Superior temporal gyrus (tissue), 1 donor: ENCODE measurements around the gene FSIP1.

ENCODE experiments used
- DNase-seq: peaks from one replicate; pipeline ENCODE4 v3.0.0-alpha.2; 2016; ENCODE audit errors: extremely low spot score

The FSIP1 gene

DNA sequence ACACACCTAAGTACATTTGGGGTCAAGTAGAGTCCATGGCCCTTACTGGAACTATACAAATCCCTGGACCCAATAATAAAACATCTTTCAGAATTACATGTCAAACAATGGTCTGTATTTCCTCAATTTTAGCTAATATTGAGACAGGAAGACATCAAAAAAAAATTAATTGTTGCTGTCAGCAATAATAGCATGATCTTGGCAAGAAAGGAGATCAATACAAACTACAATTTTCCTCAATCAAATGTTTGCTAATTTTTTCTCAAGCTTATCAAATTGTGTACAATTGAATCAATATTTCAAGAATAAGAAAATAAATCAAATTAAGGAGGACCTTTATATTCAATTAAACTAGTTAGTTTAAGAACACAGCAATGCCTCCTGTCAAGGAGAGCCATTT, 62.6 kb downstream of the FSIP1 start:
- no peak for DNase-seq

- no peak for DNase-seq
Observed at GRCh38 chr15:39719109-39719508, 63.5 kb downstream of the FSIP1 start.

- DNase-seq: no peak
Observed at GRCh38 chr15:39717134-39717533, 65.5 kb downstream of the FSIP1 start.

GRCh38 chr15:39714251-39714650, 68.4 kb downstream of the FSIP1 start:
- no peak for DNase-seq

GRCh38 chr15:39713846-39714245, 68.8 kb downstream of the FSIP1 start:
- no peak for DNase-seq

- DNase-seq: no peak
Observed at GRCh38 chr15:39710681-39711080, 72.0 kb downstream of the FSIP1 start.

DNA sequence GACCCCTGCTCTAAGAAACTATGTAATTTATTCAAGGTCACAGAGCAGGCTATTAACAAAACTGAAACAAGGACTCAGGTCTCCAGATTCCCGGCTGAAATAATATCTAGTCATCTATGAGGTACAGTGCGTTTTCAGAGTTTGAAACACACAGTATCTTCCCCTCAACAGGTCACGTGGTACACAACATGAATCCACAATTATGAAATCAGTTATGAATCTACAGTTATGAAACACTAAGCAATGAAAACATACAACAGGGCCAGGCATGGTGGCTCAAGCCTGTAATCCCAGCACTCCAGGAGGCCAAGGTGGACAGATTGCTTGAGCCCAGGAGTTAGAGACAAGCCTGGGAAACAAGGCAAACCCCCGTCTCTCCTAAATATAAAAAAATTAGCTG, 72.7 kb downstream of the FSIP1 start:
- no peak for DNase-seq

DNA sequence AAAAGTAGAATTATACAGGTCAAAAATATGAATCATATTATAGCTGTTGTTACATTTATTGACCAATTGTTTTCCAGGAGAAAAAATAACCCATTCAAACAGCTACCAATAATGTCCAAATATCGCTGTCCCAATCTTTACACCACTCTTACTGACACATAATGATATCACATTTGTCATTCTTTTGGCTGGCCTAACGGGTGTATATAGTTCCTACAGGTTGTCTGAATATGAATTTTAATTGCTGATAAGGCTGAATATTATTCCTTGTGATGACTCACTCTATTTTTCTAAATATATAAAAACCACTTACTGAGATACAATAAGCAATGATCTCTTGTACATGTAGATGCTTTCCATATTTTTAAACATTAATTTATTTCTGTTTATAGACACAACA, 76.4 kb downstream of the FSIP1 start:
- DNase-seq: no peak

GRCh38 chr15:39704689-39705088, 78.0 kb downstream of the FSIP1 start:
- no peak for DNase-seq

DNA sequence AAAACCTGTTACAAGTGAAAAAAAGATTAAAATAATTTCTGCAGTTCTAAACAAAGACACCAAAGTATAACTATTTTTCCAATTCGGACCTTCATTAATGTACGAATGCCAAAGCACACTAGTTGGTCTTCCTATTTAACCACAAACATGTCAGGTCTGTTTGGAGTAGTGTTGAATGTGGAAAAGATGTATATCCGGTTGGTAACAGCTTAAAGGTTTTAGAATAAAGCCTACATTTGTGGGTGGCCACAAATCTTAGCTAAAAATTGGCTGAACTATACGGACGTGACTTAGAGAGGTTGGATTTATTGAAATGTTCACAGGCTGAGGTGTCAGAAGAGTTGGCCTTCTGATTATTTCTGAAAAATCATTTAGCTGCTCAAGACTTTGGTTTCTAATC, 78.4 kb downstream of the FSIP1 start:
- DNase-seq: no peak

- no peak for DNase-seq
Observed at GRCh38 chr15:39701988-39702387, 80.7 kb downstream of the FSIP1 start.

DNA sequence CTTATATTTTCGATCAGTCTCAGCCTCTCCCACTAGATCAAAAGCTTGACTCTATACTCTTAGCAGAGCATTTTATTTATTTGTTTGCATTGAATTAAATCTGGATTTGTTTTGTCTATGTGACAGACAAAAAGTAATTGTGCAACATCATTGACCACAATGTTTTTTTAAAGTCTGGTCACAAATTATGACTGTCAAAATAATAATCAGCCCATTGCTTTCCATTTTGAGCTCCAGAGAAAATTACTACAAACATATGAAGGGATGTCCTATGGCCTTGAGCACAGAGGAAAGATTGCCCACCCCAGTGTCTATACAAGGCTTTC, 82.3 kb downstream of the FSIP1 start:
- no peak for DNase-seq

DNA sequence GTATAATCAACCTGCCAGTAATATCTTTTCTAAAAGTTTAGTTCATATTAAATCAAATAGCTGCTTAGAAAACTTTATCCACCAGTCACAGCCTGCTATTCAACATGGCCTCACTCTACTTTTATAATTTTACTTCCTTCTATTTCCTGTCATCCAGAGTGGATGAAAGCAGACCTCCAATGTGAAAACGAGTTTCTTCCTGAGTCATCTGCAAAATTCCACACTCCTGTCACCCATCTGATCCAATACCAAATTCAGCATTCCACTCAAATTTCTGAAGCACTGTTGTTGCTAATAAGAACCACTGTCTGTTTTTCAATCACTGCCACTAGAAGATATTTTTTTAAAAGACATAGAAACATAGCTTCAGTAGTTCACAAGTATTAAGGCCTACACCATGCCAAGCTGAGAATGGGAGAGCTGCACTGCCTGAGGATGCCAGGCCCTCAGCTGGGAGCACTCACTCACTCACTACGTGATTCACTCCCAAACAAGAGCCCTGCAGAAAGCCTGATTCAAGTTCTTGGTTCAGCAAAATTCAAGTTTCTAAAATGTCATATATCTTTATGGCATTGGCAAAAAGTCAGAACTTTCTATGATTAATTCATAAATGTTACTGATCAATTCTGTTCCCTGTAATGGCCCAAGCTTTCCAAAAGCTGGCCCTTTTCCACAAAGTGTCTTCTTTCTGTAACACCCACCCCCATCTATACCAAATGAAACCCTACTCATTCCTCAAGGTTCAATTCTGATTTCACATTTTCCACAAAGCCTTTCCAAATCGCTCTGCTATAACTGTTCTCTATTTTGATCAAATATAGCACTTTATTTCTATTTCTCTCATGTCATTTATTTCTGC, 82.9 kb downstream of the FSIP1 start:
- no peak for DNase-seq

DNA sequence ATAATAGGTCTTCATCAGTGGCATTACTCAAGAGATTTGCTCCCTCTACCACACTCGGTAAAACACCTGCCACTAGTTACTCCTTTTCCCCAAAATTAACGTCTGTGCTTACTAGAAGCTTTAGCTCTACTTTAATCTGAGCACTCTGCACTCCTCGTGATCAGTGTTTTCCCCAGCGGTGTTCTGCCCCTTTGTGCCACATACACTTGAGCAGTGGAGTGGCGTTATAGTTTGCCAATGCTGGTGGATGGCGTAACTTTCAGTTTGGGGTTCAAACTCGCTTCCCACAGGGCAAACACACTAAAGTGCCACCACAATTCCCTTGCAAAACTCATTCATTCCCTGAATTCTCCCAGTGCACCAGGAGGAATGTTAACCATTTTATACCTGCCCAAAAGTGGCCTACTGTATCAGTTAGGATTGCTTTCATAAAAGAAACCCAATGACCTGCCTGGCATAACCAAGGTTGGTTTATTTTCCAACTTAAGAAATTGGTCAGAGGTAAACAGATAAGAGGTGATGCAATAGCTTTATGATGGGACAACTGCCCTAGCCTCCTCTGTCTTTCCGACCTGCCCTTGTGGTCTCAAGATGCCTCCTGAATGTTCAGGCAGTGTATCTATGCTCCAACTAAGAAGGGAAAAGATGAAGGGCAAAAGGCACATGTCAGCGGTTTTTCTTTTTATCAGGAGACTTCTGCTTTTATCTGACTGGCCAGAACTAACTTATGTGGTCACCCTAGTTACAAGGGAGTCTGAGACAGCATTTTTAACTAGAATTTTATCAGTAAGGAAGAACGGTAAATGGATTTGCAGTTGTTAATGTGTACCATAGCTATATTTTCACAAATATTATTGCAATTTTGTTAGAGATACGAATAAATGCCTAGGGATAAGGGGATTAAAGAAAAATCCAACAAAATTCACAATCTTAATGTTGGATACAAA, 83.9 kb downstream of the FSIP1 start:
- no peak for DNase-seq

GRCh38 chr15:39697509-39697908, 85.1 kb downstream of the FSIP1 start:
- DNase-seq: no peak

GRCh38 chr15:39695793-39696192, 86.8 kb downstream of the FSIP1 start:
- DNase-seq: no peak

GRCh38 chr15:39692356-39693327, 90.0 kb downstream of the FSIP1 start:
- DNase-seq: no peak

DNA sequence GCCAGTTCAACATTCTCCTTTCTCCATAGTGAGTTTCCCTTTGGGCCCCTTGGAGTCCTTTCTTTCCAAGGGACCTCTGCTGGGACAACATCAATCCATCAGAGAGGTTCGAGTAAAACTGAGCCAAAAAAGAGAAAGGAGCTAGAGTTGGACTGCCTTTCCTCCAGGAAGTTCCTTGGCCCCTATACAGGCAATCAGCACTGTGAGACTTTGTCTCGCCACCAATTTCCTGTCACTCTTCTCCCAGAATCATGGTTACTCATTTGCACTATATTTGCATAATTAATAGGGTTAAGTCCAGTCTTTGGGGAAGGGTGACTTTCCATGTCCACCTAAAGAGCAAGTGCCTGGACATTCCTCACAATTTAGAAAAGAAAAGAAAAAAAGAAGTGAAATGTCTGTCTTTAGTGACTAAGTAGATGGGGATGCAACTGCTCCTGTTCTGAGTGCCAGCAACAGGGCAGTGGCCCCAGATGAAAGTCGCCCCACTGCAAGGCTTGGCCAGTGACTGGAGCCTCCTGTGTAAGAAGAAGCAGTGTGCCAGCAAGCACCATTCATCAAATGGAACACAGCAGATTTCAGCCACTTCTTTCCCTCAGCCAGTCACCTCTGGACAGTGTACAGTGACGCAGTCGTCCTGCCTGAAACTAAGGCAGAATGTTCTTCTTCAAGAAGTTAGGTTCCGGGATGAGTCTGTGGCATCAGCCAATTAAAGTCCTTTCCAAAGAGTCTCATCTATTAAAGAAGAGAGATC, 91.6 kb downstream of the FSIP1 start:
- DNase-seq: no peak

- DNase-seq: no peak
Observed at GRCh38 chr15:39687965-39688364, 94.7 kb downstream of the FSIP1 start.

DNA sequence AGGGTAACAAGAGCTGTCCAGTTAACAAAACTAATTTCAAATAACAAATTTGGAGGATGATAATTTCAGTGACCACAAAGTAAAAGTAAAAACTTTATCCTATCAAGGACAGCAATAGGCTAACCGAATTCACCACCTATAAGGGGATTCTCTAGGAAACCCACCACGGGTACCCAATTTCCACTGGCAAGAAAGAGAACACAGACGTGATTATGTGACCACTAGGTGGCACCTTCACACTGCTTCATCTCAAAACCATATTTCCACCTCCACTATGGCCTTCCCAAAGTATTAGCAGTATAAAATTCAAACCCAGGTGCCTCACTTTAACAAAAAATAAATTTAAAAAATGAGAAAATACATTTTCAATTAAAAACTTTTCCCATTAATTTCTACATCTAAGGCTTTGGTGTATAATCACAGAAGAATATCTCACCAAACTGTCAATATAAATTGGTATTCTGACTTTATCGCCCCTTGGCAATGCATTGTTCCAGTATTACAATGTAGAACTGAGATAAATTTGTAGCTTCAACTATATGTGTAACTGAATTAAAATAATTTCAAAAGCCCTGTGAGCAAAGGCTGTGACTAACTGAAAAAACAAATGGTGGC, 96.5 kb downstream of the FSIP1 start:
- DNase-seq: peak; percentile 84

DNA sequence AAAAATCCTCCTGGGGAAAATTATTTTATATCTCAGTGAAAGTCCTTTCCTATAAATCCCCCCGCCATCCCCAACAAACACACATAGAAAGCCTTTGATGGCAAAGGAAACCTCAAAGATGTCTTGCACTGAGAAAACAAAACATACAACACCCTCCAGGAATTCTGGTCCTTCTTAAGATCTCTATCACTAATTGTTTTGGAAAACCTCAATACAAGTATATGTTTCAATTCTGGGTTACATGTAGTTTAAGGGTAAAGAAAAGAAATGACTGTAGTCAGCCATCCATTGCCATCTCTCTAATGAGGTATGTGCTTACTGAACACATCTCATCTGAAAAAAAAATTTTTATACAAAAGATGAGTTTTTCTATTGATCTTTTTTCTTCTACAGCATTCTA, 97.3 kb downstream of the FSIP1 start:
- no peak for DNase-seq
